ENCODE measurements around the gene NELL1. TPM values are rescaled to one million over a fixed set of nuclear protein-coding genes. Genes with fewer than 3 reads are reported as not detected.

NELL1 gene
- total RNA-seq, 1 experiment from 2014 or later = not detected

DNA sequence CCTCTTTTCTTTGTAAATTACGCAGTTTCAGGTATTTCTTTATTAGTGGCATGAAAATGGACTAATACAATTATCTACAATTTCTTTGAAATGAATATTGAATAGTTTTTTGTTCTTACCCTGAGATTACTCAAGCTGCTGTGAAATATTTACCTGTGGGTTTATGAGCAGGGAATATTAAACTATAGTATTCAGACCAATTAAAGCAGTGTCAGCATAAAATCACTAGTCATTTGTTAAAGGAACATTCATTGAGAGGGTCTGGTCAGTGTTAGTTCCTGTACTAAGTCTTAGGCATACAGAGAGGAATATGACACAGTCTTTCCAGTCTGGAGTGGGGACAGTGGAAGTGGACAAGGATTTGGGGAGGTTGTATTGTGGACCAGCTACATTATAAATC is 877.3 kb downstream of the NELL1 start:
- no peaks in the 10 kb centered on the region for H3K79me2 ChIP-seq (ENCODE audit: low read length)
- no peak for DNase-seq
- H3K9me3 ChIP-seq (ENCODE audit: low read length) = 0 out of 2 replicates have a peak, but pooled peaks cover 3% of the 10 kb centered on the region
- no peak overlapping the region for H3K9ac ChIP-seq (ENCODE audit: low read length)
- ATAC-seq = no peak
- H3K27ac ChIP-seq (ENCODE audit: low read length) = no peak overlapping the region
- H3K36me3 ChIP-seq (ENCODE audit: low read depth, low read length) = no peaks in the 10 kb centered on the region
- intact Hi-C loops (cut with micrococcal nuclease) = no loop called here
- CTCF ChIA-PET = no interaction called here
- BruUV-seq (replicated peaks) = no TSS peak
- no peak overlapping the region for H3K4me2 ChIP-seq (ENCODE audit: low read length)
- no peaks in the 10 kb centered on the region for H4K20me1 ChIP-seq (ENCODE audit: low read length)
- POLR2A ChIA-PET (ENCODE audit: unreplicated experiment) = no interaction called here
- H3K4me3 ChIP-seq (ENCODE audit: low read length) = no peak overlapping the region
- H2AFZ ChIP-seq (ENCODE audit: low read length) = no peak overlapping the region
- H3K4me1 ChIP-seq (ENCODE audit: insufficient read depth, low read length) = no peaks in the 10 kb centered on the region
- no peaks in the 10 kb centered on the region for H3K9me2 ChIP-seq (replicated peaks; ENCODE audit: low read length)
- H3F3A ChIP-seq (ENCODE audit: low read length, unreplicated experiment) = no peaks in the 10 kb centered on the region
- TF ChIP-seq, protein P1, sequence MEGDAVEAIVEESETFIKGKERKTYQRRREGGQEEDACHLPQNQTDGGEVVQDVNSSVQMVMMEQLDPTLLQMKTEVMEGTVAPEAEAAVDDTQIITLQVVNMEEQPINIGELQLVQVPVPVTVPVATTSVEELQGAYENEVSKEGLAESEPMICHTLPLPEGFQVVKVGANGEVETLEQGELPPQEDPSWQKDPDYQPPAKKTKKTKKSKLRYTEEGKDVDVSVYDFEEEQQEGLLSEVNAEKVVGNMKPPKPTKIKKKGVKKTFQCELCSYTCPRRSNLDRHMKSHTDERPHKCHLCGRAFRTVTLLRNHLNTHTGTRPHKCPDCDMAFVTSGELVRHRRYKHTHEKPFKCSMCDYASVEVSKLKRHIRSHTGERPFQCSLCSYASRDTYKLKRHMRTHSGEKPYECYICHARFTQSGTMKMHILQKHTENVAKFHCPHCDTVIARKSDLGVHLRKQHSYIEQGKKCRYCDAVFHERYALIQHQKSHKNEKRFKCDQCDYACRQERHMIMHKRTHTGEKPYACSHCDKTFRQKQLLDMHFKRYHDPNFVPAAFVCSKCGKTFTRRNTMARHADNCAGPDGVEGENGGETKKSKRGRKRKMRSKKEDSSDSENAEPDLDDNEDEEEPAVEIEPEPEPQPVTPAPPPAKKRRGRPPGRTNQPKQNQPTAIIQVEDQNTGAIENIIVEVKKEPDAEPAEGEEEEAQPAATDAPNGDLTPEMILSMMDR (conservative IDR thresholded peaks at IDR 0.05; ENCODE audit: low read depth, low read length) = no peak
- TF ChIP-seq EZH2 (IDR thresholded peaks at IDR 0.05; ENCODE audit: low read length, unreplicated experiment) (no peak), EZH2phosphoT487 (IDR thresholded peaks at IDR 0.05; ENCODE audit: borderline replicate concordance, low read length) (no peak)
- no peaks in the 10 kb centered on the region for H3K27me3 ChIP-seq (ENCODE audit: low read length)

DNA sequence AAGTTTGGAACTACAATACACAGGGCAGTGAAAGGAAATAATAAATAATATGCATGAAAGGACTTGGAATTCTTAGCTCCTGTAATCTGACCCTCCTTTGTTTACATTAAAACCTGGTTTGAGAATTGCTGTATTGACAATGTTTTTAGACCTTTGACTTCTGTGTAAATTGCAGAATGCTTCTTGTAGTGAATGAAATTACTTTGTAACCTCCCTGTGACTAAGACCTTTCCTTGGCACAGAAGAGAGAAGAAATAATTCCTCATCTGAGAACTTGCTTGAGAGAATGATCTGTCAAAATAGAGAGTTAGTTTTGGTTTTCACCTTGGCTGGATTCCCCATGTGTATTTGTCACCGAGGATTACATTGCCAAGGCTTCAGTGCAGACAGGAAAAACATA is 883.5 kb downstream of the NELL1 start:
- Histone ChIP-seq H2AFZ (ENCODE audit: low read length) (no peak overlapping the region), H3K4me2 (ENCODE audit: low read length) (no peak overlapping the region), H3K4me1 (ENCODE audit: insufficient read depth, low read length) (no peaks in the 10 kb centered on the region), H3K9me3 (ENCODE audit: low read length) (0 out of 2 replicates have a peak, but pooled peaks cover 3% of the 10 kb centered on the region), H3K27ac (ENCODE audit: low read length) (no peak overlapping the region), H3K36me3 (ENCODE audit: low read depth, low read length) (no peaks in the 10 kb centered on the region), H3F3A (ENCODE audit: low read length, unreplicated experiment) (no peaks in the 10 kb centered on the region), H4K20me1 (ENCODE audit: low read length) (no peaks in the 10 kb centered on the region), H3K27me3 (ENCODE audit: low read length) (no peaks in the 10 kb centered on the region), H3K9me2 (replicated peaks; ENCODE audit: low read length) (no peaks in the 10 kb centered on the region), H3K4me3 (ENCODE audit: low read length) (no peak overlapping the region), H3K9ac (ENCODE audit: low read length) (no peak overlapping the region), H3K79me2 (ENCODE audit: low read length) (no peaks in the 10 kb centered on the region)
- ATAC-seq = no peak
- CTCF ChIA-PET = no interaction called here
- BruUV-seq (replicated peaks) = no TSS peak
- intact Hi-C loops (cut with micrococcal nuclease) = no loop called here
- peak; percentile 2 for DNase-seq
- POLR2A ChIA-PET (ENCODE audit: unreplicated experiment) = no interaction called here
- TF ChIP-seq EZH2phosphoT487 (IDR thresholded peaks at IDR 0.05; ENCODE audit: borderline replicate concordance, low read length) = no peak
- TF ChIP-seq, protein P1 (conservative IDR thresholded peaks at IDR 0.05; ENCODE audit: low read depth, low read length) = no peak
- no peak for TF ChIP-seq EZH2 (IDR thresholded peaks at IDR 0.05; ENCODE audit: low read length, unreplicated experiment)

DNA sequence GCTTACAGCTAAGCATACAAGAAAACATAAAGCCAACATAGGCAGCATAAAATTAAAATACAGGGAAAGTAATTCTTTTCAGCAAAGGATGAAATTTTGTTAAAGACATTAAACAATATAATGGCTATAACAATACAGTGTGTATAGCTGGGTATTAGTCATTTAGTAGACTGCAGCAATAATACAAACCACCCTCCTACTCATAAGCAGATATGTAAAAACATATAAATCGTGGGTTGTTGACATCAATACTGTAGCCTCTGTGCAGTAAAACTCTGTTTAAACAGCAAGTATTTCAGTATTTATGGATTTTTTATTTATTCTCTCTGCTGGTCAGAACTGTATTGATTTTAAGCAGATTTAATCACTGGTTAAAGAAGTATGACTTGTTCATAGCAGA is 884.4 kb downstream of the NELL1 start:
- Histone ChIP-seq H3K9me2 (replicated peaks; ENCODE audit: low read length) (no peaks in the 10 kb centered on the region), H3K79me2 (ENCODE audit: low read length) (no peaks in the 10 kb centered on the region), H3K27ac (ENCODE audit: low read length) (no peak overlapping the region), H2AFZ (ENCODE audit: low read length) (no peak overlapping the region), H3K4me3 (ENCODE audit: low read length) (no peak overlapping the region), H3K9me3 (ENCODE audit: low read length) (0 out of 2 replicates have a peak, but pooled peaks cover 3% of the 10 kb centered on the region), H3K27me3 (ENCODE audit: low read length) (no peaks in the 10 kb centered on the region), H3K4me2 (ENCODE audit: low read length) (no peak overlapping the region), H4K20me1 (ENCODE audit: low read length) (no peaks in the 10 kb centered on the region), H3K9ac (ENCODE audit: low read length) (no peak overlapping the region), H3F3A (ENCODE audit: low read length, unreplicated experiment) (no peaks in the 10 kb centered on the region), H3K36me3 (ENCODE audit: low read depth, low read length) (no peaks in the 10 kb centered on the region), H3K4me1 (ENCODE audit: insufficient read depth, low read length) (no peaks in the 10 kb centered on the region)
- BruUV-seq (replicated peaks) = no TSS peak
- ChIA-PET POLR2A (ENCODE audit: unreplicated experiment) (no interaction called here), CTCF (no interaction called here)
- ATAC-seq (no peak), DNase-seq (no peak)
- TF ChIP-seq, protein P1 (conservative IDR thresholded peaks at IDR 0.05; ENCODE audit: low read depth, low read length) = no peak
- TF ChIP-seq EZH2phosphoT487 (IDR thresholded peaks at IDR 0.05; ENCODE audit: borderline replicate concordance, low read length) = no peak
- TF ChIP-seq EZH2 (IDR thresholded peaks at IDR 0.05; ENCODE audit: low read length, unreplicated experiment) = no peak
- intact Hi-C loops (cut with micrococcal nuclease) = no loop called here
